ENCODE results near the gene EMC9. TPM values are rescaled to one million over a fixed set of nuclear protein-coding genes. Genes with fewer than 3 reads are reported as not detected.

EMC9 gene
- total RNA-seq, 1 donor from 2014 or later, result 18.5 TPM

DNA sequence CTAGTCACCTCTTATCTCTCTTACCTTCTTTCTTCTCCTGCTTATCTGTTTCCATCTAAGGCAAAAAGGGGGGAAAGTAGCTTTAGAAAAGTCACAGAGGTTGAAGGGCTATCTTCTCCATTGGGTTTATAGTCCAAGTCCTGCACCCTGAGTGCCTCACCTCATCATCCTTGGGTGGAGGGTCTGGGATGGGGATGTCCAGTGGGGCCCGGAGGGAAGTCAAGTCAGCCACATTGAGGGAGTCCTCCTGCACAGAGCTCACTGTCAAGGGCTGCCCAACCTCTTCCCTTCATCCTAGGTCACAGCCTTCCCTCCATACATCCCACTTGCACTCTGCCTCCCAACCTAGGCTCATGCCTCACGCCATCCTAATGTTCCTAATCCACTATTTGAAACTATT is 3.8 kb upstream of the EMC9 start:
- H3K9me3 Mint-ChIP-seq (ENCODE audit: unreplicated experiment), result no peaks in the 10 kb centered on the region
- no peaks in the 10 kb centered on the region for H3K27me3 ChIP-seq (ENCODE audit: insufficient read depth, low read length)
- H3K36me3 ChIP-seq (ENCODE audit: insufficient read depth, low read length), result peaks cover 17% of the 10 kb centered on the region
- TF ChIP-seq, protein P1, sequence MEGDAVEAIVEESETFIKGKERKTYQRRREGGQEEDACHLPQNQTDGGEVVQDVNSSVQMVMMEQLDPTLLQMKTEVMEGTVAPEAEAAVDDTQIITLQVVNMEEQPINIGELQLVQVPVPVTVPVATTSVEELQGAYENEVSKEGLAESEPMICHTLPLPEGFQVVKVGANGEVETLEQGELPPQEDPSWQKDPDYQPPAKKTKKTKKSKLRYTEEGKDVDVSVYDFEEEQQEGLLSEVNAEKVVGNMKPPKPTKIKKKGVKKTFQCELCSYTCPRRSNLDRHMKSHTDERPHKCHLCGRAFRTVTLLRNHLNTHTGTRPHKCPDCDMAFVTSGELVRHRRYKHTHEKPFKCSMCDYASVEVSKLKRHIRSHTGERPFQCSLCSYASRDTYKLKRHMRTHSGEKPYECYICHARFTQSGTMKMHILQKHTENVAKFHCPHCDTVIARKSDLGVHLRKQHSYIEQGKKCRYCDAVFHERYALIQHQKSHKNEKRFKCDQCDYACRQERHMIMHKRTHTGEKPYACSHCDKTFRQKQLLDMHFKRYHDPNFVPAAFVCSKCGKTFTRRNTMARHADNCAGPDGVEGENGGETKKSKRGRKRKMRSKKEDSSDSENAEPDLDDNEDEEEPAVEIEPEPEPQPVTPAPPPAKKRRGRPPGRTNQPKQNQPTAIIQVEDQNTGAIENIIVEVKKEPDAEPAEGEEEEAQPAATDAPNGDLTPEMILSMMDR (IDR thresholded peaks at IDR 0.05; ENCODE audit: insufficient read depth, low read depth, low read length), result no peak
- TF ChIP-seq EZH2 (IDR thresholded peaks at IDR 0.05; ENCODE audit: insufficient read depth, low read length), result no peak
- peak overlapping the region; percentile 96 for H3K4me3 Mint-ChIP-seq (ENCODE audit: unreplicated experiment)
- DNase-seq (ENCODE audit: low read depth), result no peak
- FAIRE-seq, result no peak
- H3K36me3 Mint-ChIP-seq (ENCODE audit: low read depth, unreplicated experiment), result no peaks in the 10 kb centered on the region
- H3K27ac Mint-ChIP-seq (ENCODE audit: unreplicated experiment), result peak overlapping the region; percentile 88
- H3K4me1 Mint-ChIP-seq (ENCODE audit: low read depth, unreplicated experiment), result peaks cover 30% of the 10 kb centered on the region
- peak overlapping the region; percentile 93 for H3K4me3 ChIP-seq (ENCODE audit: insufficient read depth, low read depth, low read length)
- no peaks in the 10 kb centered on the region for H3K27me3 Mint-ChIP-seq (ENCODE audit: low read depth, unreplicated experiment)
- H3K9ac ChIP-seq (ENCODE audit: low read length), result peak overlapping the region; percentile 87
- H3K4me2 ChIP-seq (ENCODE audit: low read length), result peak overlapping the region; percentile 96
- no peak overlapping the region for H3K27ac ChIP-seq (ENCODE audit: low read depth, low read length)
- H2AFZ ChIP-seq (ENCODE audit: low read depth, low read length), result no peak overlapping the region
- peaks cover 59% of the 10 kb centered on the region for H3K79me2 ChIP-seq (ENCODE audit: insufficient read depth, low read length)
- no peaks in the 10 kb centered on the region for H3K9me3 ChIP-seq (ENCODE audit: insufficient read depth, low read depth, low read length)
- H3K4me1 ChIP-seq (ENCODE audit: insufficient read depth, low read length), result peaks cover 31% of the 10 kb centered on the region
- H4K20me1 ChIP-seq (ENCODE audit: insufficient read depth, low read length), result peaks cover 25% of the 10 kb centered on the region

DNA sequence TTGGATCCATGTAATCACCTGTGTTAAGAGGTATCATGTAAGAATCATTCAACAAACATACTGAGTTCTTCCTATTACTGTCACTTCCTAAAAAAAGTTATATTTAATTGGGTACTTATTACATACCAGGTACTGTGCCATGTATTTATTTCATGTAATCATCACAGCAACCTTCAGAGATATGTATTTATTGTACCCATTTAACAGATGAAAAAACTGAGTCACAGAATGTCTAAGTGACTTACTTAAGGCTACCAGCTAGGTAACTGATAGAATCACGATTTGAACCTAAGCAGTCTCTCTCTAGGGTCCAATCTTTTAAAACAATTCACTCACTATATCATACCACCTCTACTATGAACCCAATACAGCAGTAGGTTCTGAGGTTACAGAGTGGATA is 3.1 kb upstream of the EMC9 start:
- peaks cover 31% of the 10 kb centered on the region for H3K4me1 ChIP-seq (ENCODE audit: insufficient read depth, low read length)
- H3K4me3 ChIP-seq (ENCODE audit: insufficient read depth, low read depth, low read length), result no peak overlapping the region
- H3K9me3 ChIP-seq (ENCODE audit: insufficient read depth, low read depth, low read length), result no peaks in the 10 kb centered on the region
- peaks cover 21% of the 10 kb centered on the region for H4K20me1 ChIP-seq (ENCODE audit: insufficient read depth, low read length)
- Mint-ChIP-seq H3K27me3 (ENCODE audit: low read depth, unreplicated experiment) (no peaks in the 10 kb centered on the region), H3K36me3 (ENCODE audit: low read depth, unreplicated experiment) (peaks cover 2% of the 10 kb centered on the region), H3K27ac (ENCODE audit: unreplicated experiment) (no peak overlapping the region), H3K4me1 (ENCODE audit: low read depth, unreplicated experiment) (peaks cover 35% of the 10 kb centered on the region), H3K4me3 (ENCODE audit: unreplicated experiment) (peak overlapping the region; percentile 75), H3K9me3 (ENCODE audit: unreplicated experiment) (no peaks in the 10 kb centered on the region)
- H3K9ac ChIP-seq (ENCODE audit: low read length), result no peak overlapping the region
- no peak overlapping the region for H2AFZ ChIP-seq (ENCODE audit: low read depth, low read length)
- no peak overlapping the region for H3K4me2 ChIP-seq (ENCODE audit: low read length)
- DNase-seq (ENCODE audit: low read depth), result no peak
- FAIRE-seq, result no peak
- no peak overlapping the region for H3K27ac ChIP-seq (ENCODE audit: low read depth, low read length)
- TF ChIP-seq, protein P1 (IDR thresholded peaks at IDR 0.05; ENCODE audit: insufficient read depth, low read depth, low read length), result no peak
- no peak for TF ChIP-seq EZH2 (IDR thresholded peaks at IDR 0.05; ENCODE audit: insufficient read depth, low read length)
- peaks cover 9% of the 10 kb centered on the region for H3K36me3 ChIP-seq (ENCODE audit: insufficient read depth, low read length)
- H3K27me3 ChIP-seq (ENCODE audit: insufficient read depth, low read length), result no peaks in the 10 kb centered on the region
- peaks cover 59% of the 10 kb centered on the region for H3K79me2 ChIP-seq (ENCODE audit: insufficient read depth, low read length)

DNA sequence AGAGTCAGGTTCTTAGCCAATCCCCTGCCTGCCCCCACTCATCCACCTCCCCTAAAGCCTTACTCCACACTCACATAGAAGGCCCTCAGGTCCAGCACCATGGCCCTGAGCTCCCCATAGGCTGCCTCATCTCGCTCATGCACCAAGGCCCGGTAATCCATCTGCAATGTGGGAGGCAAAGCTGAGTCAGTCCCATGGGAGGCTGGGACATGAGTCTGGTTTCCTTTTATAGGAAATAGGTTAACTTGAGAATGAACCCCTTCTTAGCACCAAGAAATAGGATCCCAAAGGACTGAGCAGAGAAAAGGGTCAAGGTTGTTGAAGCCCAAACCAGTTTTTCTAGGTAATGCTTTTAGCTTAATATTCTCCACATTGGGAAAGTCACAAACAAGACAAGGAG is 2.1 kb upstream of the EMC9 start:
- peaks cover 8% of the 10 kb centered on the region for H3K36me3 Mint-ChIP-seq (ENCODE audit: low read depth, unreplicated experiment)
- no peak for FAIRE-seq

More for the DNA sequence above, 2.1 kb upstream of the EMC9 start:
- Mint-ChIP-seq H3K27me3 (ENCODE audit: low read depth, unreplicated experiment) (no peaks in the 10 kb centered on the region), H3K27ac (ENCODE audit: unreplicated experiment) (peak overlapping the region; percentile 86), H3K4me3 (ENCODE audit: unreplicated experiment) (peak overlapping the region; percentile 50), H3K9me3 (ENCODE audit: unreplicated experiment) (no peaks in the 10 kb centered on the region), H3K4me1 (ENCODE audit: low read depth, unreplicated experiment) (peaks cover 35% of the 10 kb centered on the region)
- H3K9me3 ChIP-seq (ENCODE audit: insufficient read depth, low read depth, low read length), result no peaks in the 10 kb centered on the region
- peaks cover 57% of the 10 kb centered on the region for H3K79me2 ChIP-seq (ENCODE audit: insufficient read depth, low read length)
- H2AFZ ChIP-seq (ENCODE audit: low read depth, low read length), result no peak overlapping the region
- H3K4me2 ChIP-seq (ENCODE audit: low read length), result peak overlapping the region; percentile 0
- H3K4me3 ChIP-seq (ENCODE audit: insufficient read depth, low read depth, low read length), result no peak overlapping the region
- H3K36me3 ChIP-seq (ENCODE audit: insufficient read depth, low read length), result peaks cover 9% of the 10 kb centered on the region
- peak overlapping the region; percentile 43 for H3K27ac ChIP-seq (ENCODE audit: low read depth, low read length)
- H3K9ac ChIP-seq (ENCODE audit: low read length), result no peak overlapping the region
- H3K4me1 ChIP-seq (ENCODE audit: insufficient read depth, low read length), result peaks cover 30% of the 10 kb centered on the region
- TF ChIP-seq EZH2 (IDR thresholded peaks at IDR 0.05; ENCODE audit: insufficient read depth, low read length), result no peak
- TF ChIP-seq, protein P1 (IDR thresholded peaks at IDR 0.05; ENCODE audit: insufficient read depth, low read depth, low read length), result no peak
- no peak for DNase-seq (ENCODE audit: low read depth)
- no peaks in the 10 kb centered on the region for H3K27me3 ChIP-seq (ENCODE audit: insufficient read depth, low read length)
- peaks cover 22% of the 10 kb centered on the region for H4K20me1 ChIP-seq (ENCODE audit: insufficient read depth, low read length)
